Measurements from ENCODE around the gene PRR36.

PRR36 gene

DNA sequence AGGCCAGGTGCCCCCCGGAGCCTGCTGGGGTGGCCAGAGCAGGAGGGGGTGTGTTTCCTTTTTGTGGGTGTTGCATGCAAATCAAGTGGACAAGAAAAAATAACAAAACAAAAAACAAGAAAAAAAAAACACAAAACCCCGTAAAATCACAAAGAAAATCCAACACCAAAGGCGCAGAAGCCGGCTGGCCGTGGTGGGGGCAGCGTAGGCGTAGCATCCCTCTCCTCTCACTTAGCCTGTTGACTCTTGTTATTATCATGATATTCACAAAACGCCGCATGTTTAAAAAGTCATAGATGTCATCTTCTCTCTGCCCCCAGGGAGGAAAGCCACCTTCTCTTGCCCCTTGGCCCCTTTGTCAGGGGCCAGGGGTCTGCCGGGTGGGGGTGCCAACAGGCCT lies 39.5 kb upstream of the PRR36 start:
- Histone ChIP-seq H3K9me3 (no peaks in the 10 kb centered on the region), H3K4me3 (ENCODE audit: low read depth, low read length) (no peak overlapping the region), H3K27me3 (peaks cover 41% of the 10 kb centered on the region), H3K4me1 (no peaks in the 10 kb centered on the region), H3K36me3 (peaks cover 27% of the 10 kb centered on the region)
- TF ChIP-seq, protein P1, sequence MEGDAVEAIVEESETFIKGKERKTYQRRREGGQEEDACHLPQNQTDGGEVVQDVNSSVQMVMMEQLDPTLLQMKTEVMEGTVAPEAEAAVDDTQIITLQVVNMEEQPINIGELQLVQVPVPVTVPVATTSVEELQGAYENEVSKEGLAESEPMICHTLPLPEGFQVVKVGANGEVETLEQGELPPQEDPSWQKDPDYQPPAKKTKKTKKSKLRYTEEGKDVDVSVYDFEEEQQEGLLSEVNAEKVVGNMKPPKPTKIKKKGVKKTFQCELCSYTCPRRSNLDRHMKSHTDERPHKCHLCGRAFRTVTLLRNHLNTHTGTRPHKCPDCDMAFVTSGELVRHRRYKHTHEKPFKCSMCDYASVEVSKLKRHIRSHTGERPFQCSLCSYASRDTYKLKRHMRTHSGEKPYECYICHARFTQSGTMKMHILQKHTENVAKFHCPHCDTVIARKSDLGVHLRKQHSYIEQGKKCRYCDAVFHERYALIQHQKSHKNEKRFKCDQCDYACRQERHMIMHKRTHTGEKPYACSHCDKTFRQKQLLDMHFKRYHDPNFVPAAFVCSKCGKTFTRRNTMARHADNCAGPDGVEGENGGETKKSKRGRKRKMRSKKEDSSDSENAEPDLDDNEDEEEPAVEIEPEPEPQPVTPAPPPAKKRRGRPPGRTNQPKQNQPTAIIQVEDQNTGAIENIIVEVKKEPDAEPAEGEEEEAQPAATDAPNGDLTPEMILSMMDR (IDR thresholded peaks at IDR 0.05; ENCODE audit: low read depth, low read length): no peak
- no peak for DNase-seq

- H3K4me3 ChIP-seq (ENCODE audit: low read depth, low read length): no peak overlapping the region
- H3K4me1 ChIP-seq: no peaks in the 10 kb centered on the region
- no peak for DNase-seq
- peaks cover 27% of the 10 kb centered on the region for H3K36me3 ChIP-seq
- TF ChIP-seq, protein P1 (IDR thresholded peaks at IDR 0.05; ENCODE audit: low read depth, low read length): no peak
- peaks cover 34% of the 10 kb centered on the region for H3K27me3 ChIP-seq
- H3K9me3 ChIP-seq: no peaks in the 10 kb centered on the region
These were observed 38.7 kb upstream of the PRR36 start for GRCh38 chr19:7912697-7913564.

DNA sequence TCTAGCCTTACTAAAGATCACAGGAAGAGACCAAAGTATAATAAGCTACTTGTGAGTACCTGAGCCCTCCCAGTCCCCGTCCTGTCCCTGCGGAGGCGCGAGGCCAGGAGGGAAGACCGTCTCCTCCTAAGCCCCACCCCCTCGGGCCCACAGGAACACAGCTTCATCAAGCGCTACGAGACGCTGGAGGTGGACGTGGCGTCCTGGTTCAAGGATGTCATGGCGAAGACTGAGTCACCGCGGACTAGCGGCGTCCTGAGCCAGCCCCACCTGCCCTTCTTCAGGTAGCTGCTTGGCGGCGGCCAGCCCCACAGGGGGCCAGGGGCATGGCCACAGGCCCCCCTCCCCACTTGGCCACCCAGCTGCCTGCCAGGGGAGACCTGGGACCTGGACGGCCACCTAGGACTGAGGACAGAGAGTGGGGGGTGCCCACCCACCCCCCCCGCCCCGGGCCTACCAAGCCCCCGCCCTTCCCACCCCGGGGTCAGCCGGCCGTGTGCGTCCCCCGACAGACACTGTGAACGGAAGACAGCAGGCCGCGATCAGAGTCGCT lies 38.0 kb upstream of the PRR36 start:
- Histone ChIP-seq H3K36me3 (peaks cover 27% of the 10 kb centered on the region), H3K4me1 (no peaks in the 10 kb centered on the region), H3K9me3 (no peaks in the 10 kb centered on the region), H3K4me3 (ENCODE audit: low read depth, low read length) (no peak overlapping the region), H3K27me3 (peaks cover 27% of the 10 kb centered on the region)
- no peak for DNase-seq
- TF ChIP-seq, protein P1 (IDR thresholded peaks at IDR 0.05; ENCODE audit: low read depth, low read length): no peak

GRCh38 chr19:7911508-7912143 lies 37.4 kb upstream of the PRR36 start:
- Histone ChIP-seq H3K4me1 (no peaks in the 10 kb centered on the region), H3K9me3 (no peaks in the 10 kb centered on the region), H3K27me3 (peaks cover 21% of the 10 kb centered on the region), H3K36me3 (peaks cover 27% of the 10 kb centered on the region), H3K4me3 (ENCODE audit: low read depth, low read length) (no peak overlapping the region)
- no peak for DNase-seq
- TF ChIP-seq, protein P1 (IDR thresholded peaks at IDR 0.05; ENCODE audit: low read depth, low read length): no peak

- no peak overlapping the region for H3K4me3 ChIP-seq (ENCODE audit: low read depth, low read length)
- peaks cover 10% of the 10 kb centered on the region for H3K27me3 ChIP-seq
- DNase-seq: no peak
- TF ChIP-seq, protein P1 (IDR thresholded peaks at IDR 0.05; ENCODE audit: low read depth, low read length): no peak
- H3K4me1 ChIP-seq: no peaks in the 10 kb centered on the region
- peaks cover 33% of the 10 kb centered on the region for H3K36me3 ChIP-seq
- H3K9me3 ChIP-seq: no peaks in the 10 kb centered on the region
These were observed 36.4 kb upstream of the PRR36 start for GRCh38 chr19:7910321-7911161.

All from BE2C (cell line).